Transverse colon (tissue), 4 donors: ENCODE results near the gene TSPAN5. TPM values are rescaled to one million over a fixed set of nuclear protein-coding genes. Genes with fewer than 3 reads are reported as not detected.

Source experiments
- DNase-seq: peaks from one replicate; pipeline ENCODE4 v3.0.0-alpha.2; 2019
- H3K27ac ChIP-seq, 4 donors: fragments of 200-600 bp; sonication (generic); 2 replicates each; pipeline ENCODE4 v1.5.1; 2016 to 2018; ENCODE audit warnings: inconsistent platforms in 4 of 4
- H3K27me3 ChIP-seq: fragments of 200-600 bp; sonication (generic); 2 replicates; pipeline ENCODE4 v1.5.1; 2017; ENCODE audit warnings: inconsistent platforms
- H3K36me3 ChIP-seq, 4 donors: fragments of 200-600 bp; sonication (generic); 2 replicates each; pipeline ENCODE4 v1.5.1; 2017 to 2019; ENCODE audit warnings: inconsistent platforms in 4 of 4
- H3K4me1 ChIP-seq, 4 donors: fragments of 200-600 bp; sonication (generic); 2 replicates each; pipeline ENCODE4 v1.5.1; 2017 to 2020; ENCODE audit warnings: inconsistent platforms in 4 of 4
- H3K4me3 ChIP-seq, 4 donors: fragments of 200-600 bp; sonication (generic); 1 replicate in 1 of 4; 2 replicates in 3 of 4; pipeline versions ENCODE4 v1.5.1 to v1.6.1; 2017 to 2019; ENCODE audit warnings: inconsistent platforms in 4 of 4
- H3K9me3 ChIP-seq, 2 donors: fragments of 200-600 bp; sonication (generic); 2 replicates each; pipeline ENCODE4 v1.5.1; 2017 to 2019; ENCODE audit warnings: inconsistent platforms in 2 of 2
- CTCF ChIP-seq, 5 experiments: fragments of 200-600 bp in 3 of 5; fragments of 450-650 bp in 2 of 5; sonication (generic) in 3 of 5; IDR thresholded peaks; 1 replicate in 2 of 5; 2 replicates in 3 of 5; pipeline ENCODE4 v1.5.1; 2016 to 2017; ENCODE audit warnings: antibody characterized with exemption in 5 of 5, inconsistent platforms in 3 of 5, mild to moderate bottlenecking in 2 of 5, moderate library complexity in 1 of 5
- EP300 ChIP-seq: sonication (generic); formaldehyde crosslinking; IDR thresholded peaks from one replicate; pipeline ENCODE4 v1.6.1; 2017; ENCODE audit warnings: antibody characterized with exemption, low read depth
- POLR2A ChIP-seq: fragments of 450-650 bp; IDR thresholded peaks from one replicate; pipeline ENCODE4 v1.6.1; 2016; ENCODE audit warnings: antibody characterized with exemption, mild to moderate bottlenecking, moderate library complexity
- POLR2AphosphoS5 ChIP-seq, 3 donors: sonication (generic); formaldehyde crosslinking; IDR thresholded peaks; one replicate each; pipeline ENCODE4 v1.6.1; 2016; ENCODE audit warnings: antibody characterized with exemption in 3 of 3
- WGBS, 2 donors: methylation state at CpG; one replicate each; pipeline ENCODE4 v1.1.5; 2018; ENCODE audit warnings: low coverage in 1 of 2; 5-methylcytosine and 5-hydroxymethylcytosine counted together
- in situ Hi-C, 4 donors: fragments of 200-750 bp; cut with MboI; loops; one replicate each; pipeline versions ENCODE4 v1.15.0 to v1.15.1; 2017; ENCODE audit warnings: low sequenced_read_pairs in 3 of 4, low pct_ligation_motif_present in 1 of 4, low pct_unique_long_range_greater_than_20kb in 1 of 4
- intact Hi-C: fragments of 100-400 bp; cut with DNase I; formaldehyde crosslinking; loops from one replicate; pipeline ENCODE4 v1.15.1; 2023; ENCODE audit warnings: low total_unique reads
- total RNA-seq, 4 donors: library from RNA; depleted of rRNA; stranded (reverse); fragments of >200 nt; gene quantifications; one replicate each; pipeline ENCODE4 v1.1.0, GENCODE V29; 2016

Gene TSPAN5
- total RNA-seq, 4 donors from 2014 or later: 1.1 to 9.6 (median 4.4) TPM

GRCh38 chr4:98484031-98484430, 174.4 kb downstream of the TSPAN5 start:
- DNase-seq: no peak
- Histone ChIP-seq H3K27ac (no peak overlapping the region), H3K27me3 (no peaks in the 10 kb centered on the region), H3K36me3 (no peaks in the 10 kb centered on the region), H3K4me1 (no peaks in the 10 kb centered on the region), H3K9me3 (no peaks in the 10 kb centered on the region), H3K4me3 (no peak overlapping the region)
- WGBS, 2 donors: 78 to 82% methylated on average over 3 of the region's 3 CpGs
- intact Hi-C loops (loop anchor here (10.0 kb wide), 1 partner anchor 171 kb away; the partner anchor contains the start of gene TSPAN5), in situ Hi-C loops (no loop called here)
- TF ChIP-seq CTCF (IDR thresholded peaks at IDR 0.05) (no peak), POLR2AphosphoS5 (IDR thresholded peaks at IDR 0.05) (no peak), POLR2A (no peak)

DNA sequence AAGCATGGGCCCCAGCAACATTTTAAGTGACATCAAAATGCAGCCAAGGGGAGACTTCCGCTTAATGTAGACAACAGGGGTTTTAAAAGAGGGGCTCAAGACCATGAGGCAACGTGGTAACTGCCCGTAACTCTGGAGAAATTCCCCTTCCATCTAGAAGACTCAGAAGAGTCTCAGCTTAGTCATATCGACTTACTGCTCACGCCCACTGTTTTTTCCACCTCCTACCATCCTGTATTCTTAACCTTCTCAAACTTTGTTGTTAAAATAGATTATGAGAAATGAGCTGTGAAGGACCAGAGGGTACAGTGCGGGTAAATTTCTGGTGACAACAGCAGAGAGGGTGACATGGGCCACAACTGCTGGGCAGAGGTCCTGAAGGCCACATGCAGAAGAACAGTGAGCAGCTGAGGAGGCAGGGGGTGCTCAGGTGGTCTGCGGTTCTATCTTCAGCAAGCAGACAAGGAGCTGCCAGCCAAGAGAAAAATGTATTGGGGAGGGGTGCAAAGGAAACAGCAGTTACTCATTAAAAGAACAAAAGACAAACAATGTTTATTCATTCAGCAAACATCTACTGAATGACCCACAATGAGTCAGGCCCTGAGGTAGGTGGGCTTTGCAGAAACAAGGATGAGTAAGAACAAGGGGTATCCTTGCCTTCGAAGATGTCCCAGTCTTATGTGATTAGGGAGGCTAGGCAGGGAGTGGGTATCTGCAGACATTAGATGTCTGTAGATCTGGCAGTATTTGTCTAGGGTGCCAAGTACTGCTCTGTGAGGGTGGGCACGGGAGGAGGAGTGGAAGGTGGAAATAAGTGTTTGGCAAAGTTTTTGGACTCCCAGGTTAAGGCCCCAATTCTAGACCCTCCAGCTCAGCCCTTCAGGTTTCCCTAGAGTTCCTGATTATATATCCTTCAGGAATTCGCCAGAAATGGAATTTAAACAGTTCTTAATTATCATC, 175.3 kb downstream of the TSPAN5 start:
- Histone ChIP-seq H3K36me3 (no peaks in the 10 kb centered on the region), H3K27ac (no peak overlapping the region), H3K4me1 (no peaks in the 10 kb centered on the region), H3K9me3 (no peaks in the 10 kb centered on the region), H3K27me3 (no peaks in the 10 kb centered on the region), H3K4me3 (no peak overlapping the region)
- intact Hi-C loops (loop anchor here (10.0 kb wide), 1 partner anchor 172 kb away; the partner anchor contains the start of gene TSPAN5), in situ Hi-C loops (no loop called here)
- 79 to 81% methylated on average over 7 to 10 of the region's 10 CpGs for WGBS, 2 donors
- no peak for DNase-seq
- TF ChIP-seq CTCF (IDR thresholded peaks at IDR 0.05) (no peak), EP300 (no peak), POLR2A (no peak), POLR2AphosphoS5 (IDR thresholded peaks at IDR 0.05) (no peak)

- DNase-seq: no peak
- WGBS, 2 donors: 67 to 89% methylated on average over 3 of the region's 3 CpGs
- H3K4me1 ChIP-seq: no peaks in the 10 kb centered on the region
- TF ChIP-seq POLR2A: no peak
- TF ChIP-seq CTCF (IDR thresholded peaks at IDR 0.05): no peak
- no peak for TF ChIP-seq EP300
- TF ChIP-seq POLR2AphosphoS5 (IDR thresholded peaks at IDR 0.05): no peak
- no peaks in the 10 kb centered on the region for H3K9me3 ChIP-seq
- no peak overlapping the region for H3K27ac ChIP-seq
- in situ Hi-C loops (no loop called here), intact Hi-C loops (loop anchor here (10.0 kb wide), 1 partner anchor 172 kb away; the partner anchor contains the start of gene TSPAN5)
- H3K4me3 ChIP-seq: no peak overlapping the region
- no peaks in the 10 kb centered on the region for H3K36me3 ChIP-seq
- H3K27me3 ChIP-seq: no peaks in the 10 kb centered on the region
Observed at GRCh38 chr4:98482503-98482846, 175.9 kb downstream of the TSPAN5 start.

DNA sequence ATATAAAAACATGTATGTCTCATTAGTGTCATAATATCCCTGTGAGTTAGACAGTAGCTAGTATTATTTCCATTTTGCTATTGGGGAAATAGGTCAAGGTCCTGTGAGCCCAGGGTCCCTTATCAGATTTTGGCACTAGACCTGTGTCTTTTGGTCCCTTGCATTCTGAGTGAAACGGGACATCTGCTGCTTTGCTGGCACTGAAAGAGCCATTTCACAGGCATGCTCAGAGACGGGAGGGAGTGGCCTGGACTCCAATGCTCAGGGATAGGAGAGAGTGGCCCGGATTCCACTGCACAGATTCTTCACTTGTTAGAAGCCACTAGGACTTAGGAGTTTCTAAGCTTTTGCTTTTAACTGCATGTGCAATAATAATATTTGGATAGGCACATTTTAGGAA, 177.2 kb downstream of the TSPAN5 start:
- Histone ChIP-seq H3K36me3 (no peaks in the 10 kb centered on the region), H3K27ac (no peak overlapping the region), H3K27me3 (no peaks in the 10 kb centered on the region), H3K4me3 (no peak overlapping the region), H3K9me3 (no peaks in the 10 kb centered on the region), H3K4me1 (no peaks in the 10 kb centered on the region)
- in situ Hi-C loops (no loop called here), intact Hi-C loops (loop anchor here (10.0 kb wide), 1 partner anchor 174 kb away; the partner anchor contains the start of gene TSPAN5)
- 77 to 89% methylated on average over 3 of the region's 3 CpGs for WGBS, 2 donors
- TF ChIP-seq EP300: no peak
- TF ChIP-seq POLR2AphosphoS5 (IDR thresholded peaks at IDR 0.05): no peak
- TF ChIP-seq CTCF (IDR thresholded peaks at IDR 0.05): no peak
- no peak for TF ChIP-seq POLR2A
- DNase-seq: no peak
